ENCODE results near the gene TREML2. TPM values are rescaled to one million over a fixed set of nuclear protein-coding genes. Genes with fewer than 3 reads are reported as not detected.

Gene TREML2
- total and polyA plus RNA-seq, 8 donors, result 0.09 to 0.12 TPM; not detected in 6

GRCh38 chr6:41175084-41175483, 25.9 kb downstream of the TREML2 start:
- Histone ChIP-seq H3K27me3 (no peaks in the 10 kb centered on the region), H3K4me3 (no peak overlapping the region), H3K27ac (no peak overlapping the region), H3K4me1 (no peaks in the 10 kb centered on the region), H3K36me3 (no peaks in the 10 kb centered on the region), H3K9me3 (no peaks in the 10 kb centered on the region)
- TF ChIP-seq CTCF (IDR thresholded peaks at IDR 0.05), result no peak
- intact Hi-C loops (cut with DNase I), result no loop called here
- 50 to 84% methylated on average over 1 of the region's 1 CpG for WGBS, 2 donors
- DNase-seq, result no peak
- no peak for ATAC-seq
- FAIRE-seq, result no peak

GRCh38 chr6:41174610-41175009, 26.3 kb downstream of the TREML2 start:
- Histone ChIP-seq H3K4me3 (no peak overlapping the region), H3K27ac (no peak overlapping the region), H3K4me1 (no peaks in the 10 kb centered on the region), H3K36me3 (no peaks in the 10 kb centered on the region), H3K9me3 (no peaks in the 10 kb centered on the region), H3K27me3 (no peaks in the 10 kb centered on the region)
- 83 to 89% methylated on average over 2 of the region's 2 CpGs for WGBS, 2 donors
- DNase-seq (no peak), FAIRE-seq (no peak), ATAC-seq (no peak)
- TF ChIP-seq CTCF (IDR thresholded peaks at IDR 0.05), result no peak
- intact Hi-C loops (cut with DNase I), result no loop called here

- FAIRE-seq, result no peak
- WGBS, 2 donors, result 24 to 37% methylated on average over 3 of the region's 3 CpGs
- TF ChIP-seq CTCF (IDR thresholded peaks at IDR 0.05), result no peak
- DNase-seq, result no peak
- Histone ChIP-seq H3K36me3 (no peaks in the 10 kb centered on the region), H3K27me3 (no peaks in the 10 kb centered on the region), H3K27ac (no peak overlapping the region), H3K4me1 (no peaks in the 10 kb centered on the region), H3K4me3 (no peak overlapping the region), H3K9me3 (no peaks in the 10 kb centered on the region)
- intact Hi-C loops (cut with DNase I), result no loop called here
- no peak for ATAC-seq
Observed at GRCh38 chr6:41171908-41172307, 29.0 kb downstream of the TREML2 start.

GRCh38 chr6:41170547-41171160, 30.3 kb downstream of the TREML2 start:
- Histone ChIP-seq H3K9me3 (no peaks in the 10 kb centered on the region), H3K27me3 (no peaks in the 10 kb centered on the region), H3K4me3 (no peak overlapping the region), H3K4me1 (no peaks in the 10 kb centered on the region), H3K27ac (no peak overlapping the region), H3K36me3 (no peaks in the 10 kb centered on the region)
- WGBS, 2 donors, result 62 to 72% methylated on average over 4 of the region's 4 CpGs
- FAIRE-seq (no peak), DNase-seq (no peak), ATAC-seq (no peak)
- intact Hi-C loops (cut with DNase I), result no loop called here
- TF ChIP-seq CTCF (IDR thresholded peaks at IDR 0.05), result no peak

GRCh38 chr6:41167173-41167963, 33.6 kb downstream of the TREML2 start:
- FAIRE-seq, result no peak
- no peak for TF ChIP-seq CTCF (IDR thresholded peaks at IDR 0.05)

More at GRCh38 chr6:41167173-41167963, 33.6 kb downstream of the TREML2 start:
- no peaks in the 10 kb centered on the region for H3K9me3 ChIP-seq
- no peaks in the 10 kb centered on the region for H3K27me3 ChIP-seq
- H3K27ac ChIP-seq, result no peak overlapping the region
- no peaks in the 10 kb centered on the region for H3K4me1 ChIP-seq
- no peaks in the 10 kb centered on the region for H3K36me3 ChIP-seq
- DNase-seq (no peak), ATAC-seq (peak in 1 of 4 donors; percentile 38)
- WGBS, 2 donors, result 54 to 62% methylated on average over 5 of the region's 5 CpGs
- intact Hi-C loops (cut with DNase I), result no loop called here
- no peak overlapping the region for H3K4me3 ChIP-seq

Data from pancreas (tissue), 10 donors.